ENCODE measurements around the gene RAB3IL1.

Gene RAB3IL1

DNA sequence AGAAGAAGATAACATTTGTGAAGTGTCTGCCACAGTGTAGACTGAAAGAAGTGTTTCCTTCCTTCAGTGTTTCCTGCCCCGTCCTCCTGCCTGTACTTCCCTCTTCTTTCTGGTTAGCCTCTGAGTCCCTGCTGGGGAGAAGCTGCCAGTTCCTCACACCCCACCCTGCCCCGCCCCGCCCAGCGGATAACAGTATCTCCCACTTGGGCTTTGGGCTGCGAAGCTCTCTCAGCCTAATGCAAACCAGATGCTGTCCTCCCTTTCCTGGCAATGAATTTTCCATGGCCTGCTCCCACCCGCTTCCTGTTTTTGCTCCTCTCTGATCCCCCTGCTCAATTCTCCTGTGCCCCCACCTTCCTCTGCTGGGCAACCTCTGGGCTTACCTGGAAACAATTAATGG lies 5.2 kb upstream of the RAB3IL1 start:
- FAIRE-seq = no peak
- DNase-seq (ENCODE audit: insufficient read length, low spot score) = no peak

DNA sequence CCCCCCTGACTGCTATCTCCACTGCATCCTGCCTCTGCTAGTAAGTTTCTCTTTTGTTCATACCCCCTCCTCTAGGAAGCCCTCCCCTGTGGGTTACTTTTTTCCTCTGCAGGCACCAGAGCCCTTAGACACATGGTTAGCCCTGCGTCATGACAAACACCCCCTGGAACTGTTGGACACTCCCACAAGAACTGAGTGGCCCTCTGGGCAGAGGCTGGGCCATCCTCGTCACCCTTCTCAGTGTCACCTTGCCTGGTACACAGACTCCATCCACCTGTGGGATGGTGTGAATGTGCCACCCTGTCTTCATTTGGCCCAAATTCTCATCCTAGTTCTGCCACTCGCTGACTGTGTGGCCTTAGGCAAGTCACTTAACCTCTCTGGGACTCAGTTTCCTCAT lies 4.1 kb upstream of the RAB3IL1 start:
- DNase-seq (ENCODE audit: insufficient read length, low spot score) = no peak
- FAIRE-seq = no peak
- no peak for TF ChIP-seq SPI1 (IDR thresholded peaks at IDR 0.05; ENCODE audit: low read depth, low read length)
- TF ChIP-seq POU2F2 (IDR thresholded peaks at IDR 0.05; ENCODE audit: low read depth, low read length) = no peak

More for the DNA sequence above, 5.2 kb upstream of the RAB3IL1 start:
- TF ChIP-seq POU2F2 (IDR thresholded peaks at IDR 0.05; ENCODE audit: low read depth, low read length) (no peak), TAF1 (IDR thresholded peaks at IDR 0.05; ENCODE audit: low read depth, low read length) (no peak), POLR2A (IDR thresholded peaks at IDR 0.05; ENCODE audit: low read depth, low read length) (no peak), SPI1 (IDR thresholded peaks at IDR 0.05; ENCODE audit: low read depth, low read length) (no peak), PAX5 (IDR thresholded peaks at IDR 0.05; ENCODE audit: insufficient read depth, low read length, severe bottlenecking) (no peak), POLR2AphosphoS5 (IDR thresholded peaks at IDR 0.05; ENCODE audit: low read depth, low read length) (no peak)

GRCh38 chr11:61919705-61920631 lies 2.6 kb upstream of the RAB3IL1 start:
- DNase-seq (ENCODE audit: insufficient read length, low spot score) (no peak), FAIRE-seq (no peak)
- TF ChIP-seq TAF1 (IDR thresholded peaks at IDR 0.05; ENCODE audit: low read depth, low read length) (no peak), SPI1 (IDR thresholded peaks at IDR 0.05; ENCODE audit: low read depth, low read length) (no peak)

GRCh38 chr11:61918938-61919704 lies 1.8 kb upstream of the RAB3IL1 start:
- DNase-seq (ENCODE audit: insufficient read length, low spot score) (no peak), FAIRE-seq (no peak)
- no peak for TF ChIP-seq TAF1 (IDR thresholded peaks at IDR 0.05; ENCODE audit: low read depth, low read length)
- no peak for TF ChIP-seq POLR2A (IDR thresholded peaks at IDR 0.05; ENCODE audit: low read depth, low read length)
- TF ChIP-seq POU2F2 (IDR thresholded peaks at IDR 0.05; ENCODE audit: low read depth, low read length) = no peak
- no peak for TF ChIP-seq SPI1 (IDR thresholded peaks at IDR 0.05; ENCODE audit: low read depth, low read length)

DNA sequence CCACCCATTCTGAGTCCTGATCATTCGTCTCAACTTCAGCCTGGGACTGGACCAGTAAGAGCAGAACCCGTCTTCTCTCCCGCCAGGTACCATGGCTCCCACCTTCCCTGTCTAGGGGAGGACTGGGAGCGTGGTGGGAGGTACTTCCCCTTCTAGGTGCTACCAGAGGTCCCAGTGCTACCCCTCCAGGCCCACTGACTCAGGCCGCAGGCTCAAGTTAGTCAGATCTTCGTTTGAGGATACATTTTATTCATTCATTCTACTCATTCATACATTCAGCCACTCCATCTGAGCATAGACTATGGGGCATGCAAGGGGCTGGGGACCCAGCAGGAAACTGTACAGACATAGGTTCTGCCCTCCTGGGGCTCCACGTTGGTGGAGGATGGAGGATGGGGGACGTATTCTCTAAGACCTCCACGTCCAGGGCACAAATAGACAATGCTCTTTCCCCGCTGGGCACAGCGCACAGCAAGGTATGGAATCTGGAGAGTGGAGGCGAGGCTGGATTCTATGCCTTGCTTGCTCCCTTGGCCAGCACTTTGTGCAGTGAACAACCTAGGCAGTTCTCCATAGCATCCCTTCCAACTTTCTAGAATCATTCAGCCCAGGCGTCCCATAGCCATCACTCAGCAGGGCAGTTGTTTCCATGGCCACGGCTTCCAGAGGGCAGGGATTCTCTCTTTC lies 1.0 kb upstream of the RAB3IL1 start:
- FAIRE-seq = no peak
- TF ChIP-seq POLR2A (IDR thresholded peaks at IDR 0.05; ENCODE audit: low read depth, low read length) = no peak
- no peak for TF ChIP-seq PAX5 (IDR thresholded peaks at IDR 0.05; ENCODE audit: insufficient read depth, low read length, severe bottlenecking)
- no peak for TF ChIP-seq TAF1 (IDR thresholded peaks at IDR 0.05; ENCODE audit: low read depth, low read length)
- TF ChIP-seq SPI1 (IDR thresholded peaks at IDR 0.05; ENCODE audit: low read depth, low read length) = no peak
- TF ChIP-seq POLR2AphosphoS5 (IDR thresholded peaks at IDR 0.05; ENCODE audit: low read depth, low read length) = no peak
- no peak for TF ChIP-seq POU2F2 (IDR thresholded peaks at IDR 0.05; ENCODE audit: low read depth, low read length)
- peak; percentile 9 for DNase-seq (ENCODE audit: insufficient read length, low spot score)

DNA sequence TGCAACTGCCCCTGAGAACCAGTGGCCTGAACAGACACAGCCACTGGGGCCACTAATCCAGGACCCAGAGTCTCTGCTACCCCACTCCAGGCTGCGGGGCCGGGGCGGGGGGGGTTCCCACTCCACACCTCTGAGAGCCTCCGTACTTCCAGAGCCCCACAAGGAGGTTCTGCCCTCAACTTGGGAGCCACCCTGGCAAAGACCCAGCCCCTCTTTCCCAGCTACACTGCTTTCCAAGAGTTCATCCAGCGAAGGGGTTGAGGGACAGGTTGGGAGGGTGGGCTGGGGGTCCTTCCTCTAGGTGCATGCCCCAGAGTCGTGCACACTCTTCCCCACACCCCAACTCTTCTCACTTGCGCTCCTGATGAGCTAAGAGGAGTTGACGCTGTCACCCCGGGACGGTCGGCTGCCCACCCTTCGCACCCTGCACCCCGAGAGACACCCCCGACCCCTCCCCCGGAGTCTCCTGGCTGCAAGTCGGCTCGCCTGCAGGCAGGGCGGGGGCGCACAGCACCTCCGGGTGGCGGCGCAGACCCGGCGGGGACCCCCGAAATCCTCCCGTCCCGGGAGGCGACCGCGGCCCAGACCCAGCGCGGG lies 531 bp downstream of the RAB3IL1 start:
- DNase-seq (ENCODE audit: insufficient read length, low spot score) = peak; percentile 37
- FAIRE-seq = no peak
- TF ChIP-seq PAX5 (IDR thresholded peaks at IDR 0.05; ENCODE audit: insufficient read depth, low read length, severe bottlenecking) (no peak), POU2F2 (IDR thresholded peaks at IDR 0.05; ENCODE audit: low read depth, low read length) (no peak), TAF1 (IDR thresholded peaks at IDR 0.05; ENCODE audit: low read depth, low read length) (no peak), POLR2A (IDR thresholded peaks at IDR 0.05; ENCODE audit: low read depth, low read length) (no peak), SPI1 (IDR thresholded peaks at IDR 0.05; ENCODE audit: low read depth, low read length) (no peak), POLR2AphosphoS5 (IDR thresholded peaks at IDR 0.05; ENCODE audit: low read depth, low read length) (no peak)

DNA sequence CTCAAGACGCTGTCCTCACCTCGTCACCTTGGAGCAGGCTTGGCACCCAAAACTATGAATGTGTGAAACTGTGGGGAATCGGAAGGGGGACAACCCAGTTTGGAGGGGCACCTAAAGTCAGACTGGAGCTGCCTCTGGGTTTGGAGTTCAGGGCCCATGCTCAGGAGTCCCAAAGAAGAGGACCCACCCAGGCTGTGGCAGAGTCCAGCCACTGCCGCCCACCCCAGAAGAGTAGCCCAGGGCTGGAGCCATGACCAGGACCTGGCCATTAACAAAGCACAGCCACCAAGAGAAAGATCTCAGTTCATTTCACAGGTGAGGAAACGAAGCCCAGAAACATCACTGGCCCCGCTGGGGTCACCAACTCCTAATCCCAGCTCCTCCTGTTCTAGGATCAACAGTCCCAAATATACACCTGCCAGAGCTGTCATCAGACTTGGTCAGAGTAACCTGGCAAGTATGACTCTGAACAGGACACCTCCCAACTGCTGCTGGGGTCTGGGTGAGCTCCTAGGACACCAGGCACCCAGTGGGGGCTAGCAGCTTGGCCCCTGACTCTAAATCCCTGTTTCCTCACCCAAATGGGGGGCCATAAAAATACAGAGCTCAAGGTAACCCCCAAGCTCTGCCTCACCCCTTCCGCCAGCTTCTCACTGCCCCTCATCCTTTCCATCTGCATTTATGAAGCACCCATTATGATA lies 2.7 kb downstream of the RAB3IL1 start:
- TF ChIP-seq PAX5 (IDR thresholded peaks at IDR 0.05; ENCODE audit: insufficient read depth, low read length, severe bottlenecking) = no peak
- TF ChIP-seq POLR2AphosphoS5 (IDR thresholded peaks at IDR 0.05; ENCODE audit: low read depth, low read length) = no peak
- TF ChIP-seq POU2F2 (IDR thresholded peaks at IDR 0.05; ENCODE audit: low read depth, low read length) = no peak
- FAIRE-seq = no peak
- DNase-seq (ENCODE audit: insufficient read length, low spot score) = peak; percentile 6

GRCh38 chr11:61913699-61914395 lies 3.5 kb downstream of the RAB3IL1 start:
- no peak for TF ChIP-seq PAX5 (IDR thresholded peaks at IDR 0.05; ENCODE audit: insufficient read depth, low read length, severe bottlenecking)
- TF ChIP-seq POLR2AphosphoS5 (IDR thresholded peaks at IDR 0.05; ENCODE audit: low read depth, low read length) = no peak
- no peak for TF ChIP-seq POU2F2 (IDR thresholded peaks at IDR 0.05; ENCODE audit: low read depth, low read length)
- no peak for TF ChIP-seq SPI1 (IDR thresholded peaks at IDR 0.05; ENCODE audit: low read depth, low read length)
- TF ChIP-seq TAF1 (IDR thresholded peaks at IDR 0.05; ENCODE audit: low read depth, low read length) = no peak
- TF ChIP-seq POLR2A (IDR thresholded peaks at IDR 0.05; ENCODE audit: low read depth, low read length) = no peak
- DNase-seq (ENCODE audit: insufficient read length, low spot score) (no peak), FAIRE-seq (no peak)

Data from GM12891 (cell line).